A549 (cell line): ENCODE measurements around the gene PLXNB3. TPM values are rescaled to one million over a fixed set of nuclear protein-coding genes. Genes with fewer than 3 reads are reported as not detected.

Experiments
- ATAC-seq, 2 experiments: fragments of 200-7000 bp in 1 of 2; fragments of >200 bp in 1 of 2; cut with Nextera tagmentation in 1 of 2; cut with Tn5 transposase in 1 of 2; 3 replicates each; pipeline versions ENCODE4 v1.8.0 to v1.9.1; 2018 to 2020; ENCODE audit warnings: mild to moderate bottlenecking in 1 of 2, moderate library complexity in 1 of 2
- CTCF ChIA-PET: fragments of 300-600 bp; sonication (Branson Sonifier 250); formaldehyde crosslinking; extraction: SDS; loops from one replicate; lab custom pipeline; 2021; ENCODE audit warnings: antibody characterized with exemption, inconsistent platforms; lab: Yijun Ruan, JAX
- POLR2A ChIA-PET: fragments of 350-600 bp; formaldehyde crosslinking; extraction: SDS; loops from one replicate; lab custom pipeline; 2021; ENCODE audit warnings: antibody characterized with exemption, inconsistent platforms; lab: Yijun Ruan, JAX
- DNase-seq, 2 experiments: peaks; one replicate each; pipeline versions ENCODE4 v3.0.0 to v3.0.0-alpha.2; 2011 to 2016; ENCODE audit warnings: low read depth in 1 of 2, low spot score in 1 of 2
- FAIRE-seq: peaks from 2 replicates; lab custom pipeline; 2011; peaks lifted over from hg19 to GRCh38; lab: Jason Lieb, UNC
- H3K27ac ChIP-seq, 2 experiments: fragments of >200 bp; sonication (Bioruptor Twin); formaldehyde crosslinking; 3 replicates each; pipeline ENCODE4 v1.5.1; 2016 to 2017
- H3K4me1 ChIP-seq: fragments of >200 bp; sonication (Bioruptor Twin); formaldehyde crosslinking; 3 replicates; pipeline ENCODE4 v1.6.1; 2016
- H3K4me2 ChIP-seq: fragments of >200 bp; sonication (Bioruptor Twin); formaldehyde crosslinking; 3 replicates; pipeline ENCODE4 v1.6.1; 2016
- H3K4me3 ChIP-seq: fragments of >200 bp; sonication (Bioruptor Twin); formaldehyde crosslinking; 3 replicates; pipeline ENCODE4 v1.5.1; 2016
- H3K9me3 ChIP-seq: fragments of >200 bp; sonication (Bioruptor Twin); formaldehyde crosslinking; 3 replicates; pipeline ENCODE4 v1.6.1; 2016
- CBX8 ChIP-seq: fragments of 200-600 bp; sonication (generic); IDR thresholded peaks from 2 replicates; pipeline ENCODE4 v1.6.1; 2016
- CHD2 ChIP-seq: fragments of 150-350 bp; IDR thresholded peaks from 2 replicates; pipeline ENCODE4 v1.6.1; 2014; ENCODE audit warnings: low read length; ENCODE audit not compliant: partially characterized antibody
- ESRRA ChIP-seq: fragments of 150-350 bp; IDR thresholded peaks from 2 replicates; pipeline ENCODE4 v1.6.1; 2014; ENCODE audit warnings: mild to moderate bottlenecking, low read length, borderline replicate concordance
- FOXS1 ChIP-seq: fragments of 250-450 bp; sonication (Bioruptor Pico); IDR thresholded peaks from 2 replicates; pipeline ENCODE4 v1.5.0; 2020; ENCODE audit warnings: mild to moderate bottlenecking, moderate library complexity
- HOXA7 ChIP-seq: fragments of 250-450 bp; sonication (Bioruptor Pico); IDR thresholded peaks from 2 replicates; pipeline ENCODE4 v1.5.0; 2020; ENCODE audit warnings: mild to moderate bottlenecking, moderate library complexity
- HOXB13 ChIP-seq: fragments of 250-450 bp; sonication (Bioruptor Pico); IDR thresholded peaks from 2 replicates; pipeline ENCODE4 v1.5.0; 2020; ENCODE audit warnings: low read depth, mild to moderate bottlenecking, moderate library complexity
- KDM1A ChIP-seq: fragments of 200-600 bp; sonication (generic); IDR thresholded peaks from 2 replicates; pipeline ENCODE4 v1.6.1; 2016; ENCODE audit warnings: low read depth, mild to moderate bottlenecking
- MAX ChIP-seq: IDR thresholded peaks from 2 replicates; pipeline ENCODE4 v1.6.1; 2012
- MAZ ChIP-seq: fragments of 150-350 bp; IDR thresholded peaks from 2 replicates; pipeline ENCODE4 v1.6.1; 2014; ENCODE audit warnings: antibody characterized with exemption, low read depth, low read length, borderline replicate concordance
- MYC ChIP-seq: IDR thresholded peaks from 2 replicates; pipeline ENCODE4 v1.6.1; 2012; ENCODE audit warnings: mild to moderate bottlenecking, inconsistent platforms, low read length, improper control_type of control experiment, borderline replicate concordance
- PBX3 ChIP-seq: IDR thresholded peaks from 2 replicates; pipeline ENCODE4 v1.6.1; 2012
- POLR2A ChIP-seq: IDR thresholded peaks from 2 replicates; pipeline ENCODE4 v1.6.1; 2012; ENCODE audit warnings: mild to moderate bottlenecking, low read length
- RAD21 ChIP-seq, 2 experiments: fragments of >200 bp in 1 of 2; sonication (Bioruptor Twin) in 1 of 2; formaldehyde crosslinking in 1 of 2; IDR thresholded peaks in 1 of 2; conservative IDR thresholded peaks in 1 of 2; 2 replicates in 1 of 2; 3 replicates in 1 of 2; pipeline ENCODE4 v1.6.1; 2012 to 2018; ENCODE audit warnings: inconsistent platforms in 1 of 2
- REST ChIP-seq: fragments of 200-600 bp; sonication (generic); IDR thresholded peaks from 2 replicates; pipeline ENCODE4 v1.6.1; 2016; ENCODE audit warnings: antibody characterized with exemption, mild to moderate bottlenecking, moderate library complexity
- RFX5 ChIP-seq: fragments of 450-650 bp; IDR thresholded peaks from 2 replicates; pipeline ENCODE4 v1.7.1; 2014; ENCODE audit warnings: antibody characterized with exemption, mild to moderate bottlenecking, moderate library complexity
- WGBS: methylation state at CpG from one replicate; pipeline ENCODE4 v1.1.6; 2017; ENCODE audit errors: missing lambda C conversion rate; 5-methylcytosine and 5-hydroxymethylcytosine counted together
- polyA plus RNA-seq, 4 experiments: library from polyadenylated mRNA; depleted of rRNA in 3 of 4; stranded (reverse); fragments of >200 nt; fragmentation: RNase III in 1 of 4; extraction: RNeasy Plus Mini Kit Qiagen cat#74134 plus additional on column Dnase treatment in 1 of 4; gene quantifications; 2 replicates in 3 of 4; 3 replicates in 1 of 4; pipeline ENCODE4 v1.2.3, GENCODE V29; 2011 to 2017
- TF ChIP-seq, protein P1 (sequence below): fragments of >200 bp; sonication (Bioruptor Twin); formaldehyde crosslinking; IDR thresholded peaks from 3 replicates; pipeline ENCODE4 v1.6.1; 2016
- TF ChIP-seq, protein P2 (sequence below): IDR thresholded peaks from 2 replicates; pipeline ENCODE4 v1.6.1; 2012; ENCODE audit warnings: low read depth, borderline replicate concordance

PLXNB3 gene
- polyA plus RNA-seq, 2 of the 4 experiments (the other 2 are of a cell fraction) = 1.1 to 2.5 TPM

- 94% methylated on average over 61 of the region's 87 CpGs for WGBS
- DNase-seq = no peak
- Histone ChIP-seq H3K4me2 (no peak overlapping the region), H3K27ac (no peak overlapping the region), H3K4me1 (no peaks in the 10 kb centered on the region), H3K4me3 (no peak overlapping the region), H3K9me3 (no peaks in the 10 kb centered on the region)
- POLR2A ChIA-PET = interaction anchor here (2.1 kb wide), 1 partner anchor 9 kb away, joined by 7 read pairs; the partner anchor contains the start of genes IDH3G and SSR4
- CTCF ChIA-PET = interaction anchor here (0.8 to 1.8 kb wide), 4 partner anchors 40 to 149 kb away, joined by 3 to 4 read pairs (median 4); no protein-coding TSS in a partner anchor
- ATAC-seq = no peak; a peak in 1 of 6 replicates
- FAIRE-seq = no peak
- TF ChIP-seq MAX (no peak), POLR2A (no peak), RAD21 (conservative IDR thresholded peaks at IDR 0.05 in 1 of 2, IDR thresholded peaks at IDR 0.05 in 1 of 2) (no peak), RFX5 (no peak), HOXB13 (CRISPR knock-in tag) (no peak), MYC (no peak), ESRRA (no peak), FOXS1 (no peak), CHD2 (no peak), HOXA7 (CRISPR knock-in tag) (no peak), CBX8 (no peak), REST (no peak), KDM1A (no peak), MAZ (no peak), PBX3 (no peak)
- TF ChIP-seq, protein P1, sequence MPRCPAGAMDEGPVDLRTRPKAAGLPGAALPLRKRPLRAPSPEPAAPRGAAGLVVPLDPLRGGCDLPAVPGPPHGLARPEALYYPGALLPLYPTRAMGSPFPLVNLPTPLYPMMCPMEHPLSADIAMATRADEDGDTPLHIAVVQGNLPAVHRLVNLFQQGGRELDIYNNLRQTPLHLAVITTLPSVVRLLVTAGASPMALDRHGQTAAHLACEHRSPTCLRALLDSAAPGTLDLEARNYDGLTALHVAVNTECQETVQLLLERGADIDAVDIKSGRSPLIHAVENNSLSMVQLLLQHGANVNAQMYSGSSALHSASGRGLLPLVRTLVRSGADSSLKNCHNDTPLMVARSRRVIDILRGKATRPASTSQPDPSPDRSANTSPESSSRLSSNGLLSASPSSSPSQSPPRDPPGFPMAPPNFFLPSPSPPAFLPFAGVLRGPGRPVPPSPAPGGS = no peak
These were observed 39.4 kb downstream of the PLXNB3 start for GRCh38 chrX:153803211-153804099.

DNA sequence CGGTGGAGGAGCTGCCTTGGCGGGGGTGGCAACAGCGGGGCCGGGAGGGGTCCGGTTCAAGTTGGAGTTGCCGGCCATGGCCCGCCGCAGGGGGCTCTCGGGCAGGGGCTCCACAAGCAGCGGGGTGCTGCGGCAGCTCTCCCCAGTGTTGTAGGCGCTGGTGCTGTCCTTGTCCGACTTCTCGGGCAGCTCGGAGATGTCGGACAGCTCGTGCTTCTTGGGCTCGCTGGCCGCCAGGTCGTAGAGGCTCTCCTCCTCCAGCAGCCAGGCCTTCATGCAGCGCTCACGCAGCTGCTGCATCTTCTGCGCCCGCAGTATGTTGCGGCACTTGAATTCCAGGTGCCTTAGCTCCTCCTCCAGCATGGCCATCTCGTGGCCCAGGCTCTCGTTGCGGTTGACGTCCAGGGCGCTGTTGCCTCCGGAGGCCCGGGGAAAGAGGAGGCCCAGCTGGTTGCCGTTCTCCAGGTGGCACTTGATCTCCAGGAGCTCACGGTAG, 40.1 kb downstream of the PLXNB3 start:
- Histone ChIP-seq H3K4me2 (no peak overlapping the region), H3K4me3 (no peak overlapping the region)
- 90% methylated on average over 16 of the region's 34 CpGs for WGBS
- TF ChIP-seq, protein P2, sequence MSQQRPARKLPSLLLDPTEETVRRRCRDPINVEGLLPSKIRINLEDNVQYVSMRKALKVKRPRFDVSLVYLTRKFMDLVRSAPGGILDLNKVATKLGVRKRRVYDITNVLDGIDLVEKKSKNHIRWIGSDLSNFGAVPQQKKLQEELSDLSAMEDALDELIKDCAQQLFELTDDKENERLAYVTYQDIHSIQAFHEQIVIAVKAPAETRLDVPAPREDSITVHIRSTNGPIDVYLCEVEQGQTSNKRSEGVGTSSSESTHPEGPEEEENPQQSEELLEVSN = no peak
- TF ChIP-seq, all 56 proteins: peak for 0
- DNase-seq = no peak
- ChIA-PET CTCF (interaction anchor here (0.8 to 1.8 kb wide), 4 partner anchors 41 to 148 kb away, joined by 3 to 4 read pairs (median 4); no protein-coding TSS in a partner anchor), POLR2A (interaction anchor here (2.1 kb wide), 1 partner anchor 10 kb away, joined by 7 read pairs; the partner anchor contains the start of genes IDH3G and SSR4)
- H3K9me3 ChIP-seq = no peaks in the 10 kb centered on the region
- no peak for FAIRE-seq
- ATAC-seq = 0 out of 6 replicates have a peak, but pooled peaks of 1 of the 2 experiments have one; percentile 8
- no peak overlapping the region for H3K27ac ChIP-seq
- no peaks in the 10 kb centered on the region for H3K4me1 ChIP-seq
